ENCODE data around the gene RABGAP1L.
"Not testable (repeated sequence)": the region's sequence is repeated elsewhere in the genome, so short reads cannot be mapped to it uniquely, and the experiment has no call there.

RABGAP1L gene

DNA sequence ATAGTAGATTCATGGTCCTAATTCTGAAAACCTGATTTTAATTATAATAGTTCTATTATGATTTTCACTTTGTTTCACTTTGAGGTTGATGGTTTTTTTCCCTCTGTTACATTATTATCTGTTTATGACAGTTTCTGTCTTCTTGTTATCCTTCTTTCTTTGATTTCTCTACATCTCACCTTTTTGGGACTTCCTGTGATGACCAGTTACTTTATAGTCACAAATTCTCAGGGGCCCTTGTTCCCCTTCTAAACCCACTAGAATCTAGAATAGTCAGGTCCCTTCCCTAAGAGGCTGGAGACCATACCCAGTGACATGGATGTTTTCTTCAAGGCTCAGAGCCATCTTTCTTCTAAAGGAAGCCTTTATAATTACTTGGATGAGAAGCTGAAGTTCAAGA lies 526.9 kb downstream of the RABGAP1L start:
- no peak for DNase-seq

DNA sequence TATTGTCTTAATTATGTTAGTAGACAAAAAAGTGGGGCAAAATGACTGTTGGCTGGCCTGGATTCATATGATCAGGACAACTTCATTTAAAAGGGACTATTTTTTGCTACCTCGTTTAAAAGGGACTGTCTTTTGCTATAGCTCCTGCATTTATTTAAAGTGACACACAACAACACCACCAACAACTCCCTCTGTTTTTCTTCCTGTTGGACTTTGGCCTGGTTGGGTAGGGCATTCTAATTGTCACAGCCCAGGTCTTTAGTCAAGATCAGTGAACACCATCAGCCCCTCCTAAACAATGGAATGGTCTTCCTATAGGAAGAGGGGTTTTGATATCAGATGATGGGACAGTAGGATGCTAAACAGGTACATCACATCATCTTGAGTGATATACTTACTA lies 530.2 kb downstream of the RABGAP1L start:
- DNase-seq: no peak

DNA sequence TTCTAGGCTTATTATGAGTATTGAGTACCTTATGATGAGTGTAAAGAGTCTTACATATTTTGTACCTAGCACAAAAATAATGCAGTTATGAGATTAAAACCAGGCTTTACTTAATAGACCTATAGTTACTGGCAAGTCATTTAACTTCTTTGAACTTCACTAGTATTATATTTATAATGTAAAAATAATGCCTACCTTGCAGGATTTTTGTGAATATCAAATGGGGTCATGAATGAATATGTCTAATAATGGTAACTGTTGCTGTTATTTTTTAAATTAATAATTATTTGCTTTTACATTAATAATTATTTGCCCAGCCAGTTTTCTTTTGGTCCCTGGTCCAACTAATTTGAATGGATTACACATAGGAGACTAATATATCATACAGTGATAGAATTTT lies 530.9 kb downstream of the RABGAP1L start:
- no peak for DNase-seq

- no peak for DNase-seq
These were observed 533.0 kb downstream of the RABGAP1L start for GRCh38 chr1:174692313-174692712.

DNA sequence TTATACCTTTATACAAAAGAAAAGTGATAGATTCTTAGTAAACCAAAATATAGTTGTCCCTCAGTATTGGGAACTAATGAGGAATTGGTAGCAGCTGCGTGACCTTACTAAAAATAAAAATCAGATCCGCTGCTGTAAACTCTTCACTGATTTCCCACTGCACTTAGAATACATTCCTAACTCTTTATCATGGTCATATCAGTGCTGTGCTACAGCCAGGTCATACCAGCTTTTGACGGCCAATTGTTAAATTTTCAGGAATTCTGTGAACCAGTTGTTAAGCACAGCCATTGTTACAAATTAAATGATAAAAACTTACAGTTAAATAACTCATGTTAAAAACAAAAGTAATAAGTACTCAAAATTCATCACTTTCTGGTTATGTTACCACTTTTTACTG lies 533.8 kb downstream of the RABGAP1L start:
- DNase-seq: no peak

DNA sequence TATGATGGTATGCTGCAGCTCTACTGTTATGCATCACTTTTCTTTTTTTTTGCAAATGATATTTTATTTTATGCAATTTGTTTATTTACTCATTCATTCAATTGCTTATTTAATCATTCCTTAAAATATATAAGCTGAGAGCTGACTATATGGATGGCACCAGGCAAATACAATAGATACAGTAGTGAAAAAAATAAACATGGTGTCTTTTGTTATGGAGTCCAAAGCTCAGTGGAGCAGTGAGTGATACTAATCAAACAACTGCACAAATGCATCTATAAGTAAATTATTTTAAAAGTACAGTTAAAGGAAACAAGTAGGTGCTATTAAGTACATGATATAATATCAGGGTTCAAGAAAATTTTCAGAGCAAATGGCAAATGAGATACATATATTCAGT lies 534.2 kb downstream of the RABGAP1L start:
- DNase-seq: not testable (repeated sequence)

- no peak for DNase-seq
These were observed 536.9 kb downstream of the RABGAP1L start for GRCh38 chr1:174696026-174696821.

DNA sequence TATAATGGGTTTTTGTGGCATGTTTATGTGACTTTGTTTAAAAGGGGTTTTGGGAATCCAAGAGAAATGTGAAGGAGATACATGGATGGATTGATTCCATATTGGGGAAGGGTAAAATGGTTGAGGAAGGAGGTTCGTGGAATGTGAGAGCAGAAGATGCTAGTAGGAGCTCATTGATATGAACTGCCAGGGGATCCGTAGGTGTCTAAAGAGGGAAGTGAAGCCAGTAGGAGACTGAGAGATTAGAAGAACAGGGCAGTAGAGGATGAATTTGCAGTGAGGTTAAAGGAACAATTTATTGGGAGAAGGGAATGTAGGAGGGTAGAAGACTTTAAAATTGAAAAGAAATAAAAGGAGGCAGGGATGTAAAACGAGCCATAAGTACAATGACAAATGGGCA lies 541.0 kb downstream of the RABGAP1L start:
- no peak for DNase-seq

DNA sequence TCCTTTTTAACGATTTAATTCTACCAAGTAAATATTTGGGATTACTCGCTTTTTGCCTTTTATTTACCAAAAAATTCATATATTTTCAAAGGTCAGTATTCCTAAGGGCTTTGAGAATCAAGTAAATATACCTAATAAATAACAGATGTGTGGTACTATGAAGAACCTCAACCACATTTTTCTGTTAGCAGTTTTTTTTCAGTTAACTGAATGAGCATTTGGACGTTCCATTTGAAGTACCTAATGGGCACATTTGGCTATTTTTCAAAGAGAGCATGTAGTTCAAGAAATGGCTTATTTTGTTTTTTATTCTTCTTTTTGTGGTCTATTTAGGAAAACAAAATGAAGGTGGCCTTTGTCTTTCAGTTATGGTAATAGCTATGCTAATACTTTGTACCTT lies 541.5 kb downstream of the RABGAP1L start:
- no peak for DNase-seq

DNA sequence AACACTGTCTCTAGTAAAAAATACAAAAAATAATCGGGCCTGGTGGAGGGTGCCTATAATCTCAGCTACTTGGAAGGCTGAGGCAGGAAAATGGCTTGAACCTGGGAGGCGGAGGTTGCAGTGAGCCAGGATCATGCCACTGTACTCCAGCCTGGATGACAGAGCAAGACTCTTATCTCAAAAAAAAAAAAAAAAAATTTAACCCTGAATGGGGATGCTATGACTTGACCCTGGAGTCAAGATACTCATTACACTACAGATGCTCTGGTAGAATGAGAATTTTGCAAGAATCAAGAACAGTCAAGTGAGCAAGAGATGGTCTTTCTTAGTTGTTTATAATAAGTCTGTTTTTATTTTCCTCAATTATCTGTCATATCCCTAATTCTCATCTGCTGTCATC lies 542.2 kb downstream of the RABGAP1L start:
- DNase-seq: no peak

DNA sequence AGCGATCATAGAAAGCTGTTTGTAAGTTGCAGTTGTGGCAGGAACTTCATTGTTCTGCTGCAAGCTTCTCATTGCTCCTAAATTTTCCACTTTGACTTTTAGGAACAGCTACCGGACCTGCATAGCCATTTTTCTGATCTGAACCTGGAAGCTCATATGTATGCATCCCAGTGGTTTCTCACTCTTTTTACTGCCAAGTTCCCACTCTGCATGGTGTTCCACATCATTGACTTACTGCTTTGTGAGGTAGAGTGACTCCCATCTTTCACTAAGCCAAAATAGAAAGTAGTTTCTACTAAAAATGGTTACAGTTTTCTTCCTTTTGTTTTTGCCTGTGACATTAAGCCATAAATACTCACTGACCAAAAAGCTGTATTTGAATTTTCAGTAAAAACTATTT lies 542.7 kb downstream of the RABGAP1L start:
- DNase-seq: no peak

- DNase-seq: no peak
These were observed 544.0 kb downstream of the RABGAP1L start for GRCh38 chr1:174703309-174703708.

DNA sequence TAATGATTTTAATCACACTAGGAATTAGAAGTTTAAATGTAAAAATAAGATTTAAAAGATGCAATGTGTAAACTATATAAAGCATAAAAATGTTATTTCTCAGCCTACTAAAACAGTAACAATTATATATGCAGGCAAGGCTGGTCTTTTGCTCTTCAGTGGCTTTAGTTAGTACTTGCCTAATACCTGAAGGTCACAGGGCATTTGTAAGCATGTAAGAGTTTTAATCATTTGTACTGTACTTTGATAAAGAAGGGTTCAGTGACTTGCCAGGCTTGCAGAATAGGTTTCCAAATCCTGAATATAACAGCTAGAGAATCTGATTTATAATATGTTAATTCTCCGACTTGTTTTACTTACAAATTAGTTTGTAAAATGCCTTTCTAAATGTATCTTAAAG lies 545.0 kb downstream of the RABGAP1L start:
- no peak for DNase-seq

GRCh38 chr1:174710868-174711845 lies 551.8 kb downstream of the RABGAP1L start:
- DNase-seq: no peak

DNA sequence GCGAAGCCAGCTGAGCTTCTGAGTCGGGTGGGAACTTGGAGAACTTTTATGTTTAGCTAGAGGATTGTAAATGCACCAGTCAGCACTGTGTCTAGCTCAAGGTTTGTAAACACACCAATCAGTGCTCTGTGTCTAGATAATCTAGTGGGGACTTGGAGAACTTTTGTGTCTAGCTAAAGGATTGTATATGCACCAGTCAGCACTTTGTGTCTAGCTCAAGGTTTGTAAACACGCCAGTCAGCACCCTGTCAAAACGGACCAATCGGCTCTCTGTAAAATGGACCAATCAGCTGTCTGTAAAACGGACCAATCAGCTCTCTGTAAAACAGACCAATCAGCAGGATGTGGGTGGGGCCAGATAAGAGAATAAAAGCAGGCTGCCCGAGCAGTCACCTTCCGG lies 552.5 kb downstream of the RABGAP1L start:
- not testable (repeated sequence) for DNase-seq

- no peak for DNase-seq
These were observed 553.2 kb downstream of the RABGAP1L start for GRCh38 chr1:174712541-174712940.

- DNase-seq: no peak
These were observed 554.5 kb downstream of the RABGAP1L start for GRCh38 chr1:174713796-174714195.

DNA sequence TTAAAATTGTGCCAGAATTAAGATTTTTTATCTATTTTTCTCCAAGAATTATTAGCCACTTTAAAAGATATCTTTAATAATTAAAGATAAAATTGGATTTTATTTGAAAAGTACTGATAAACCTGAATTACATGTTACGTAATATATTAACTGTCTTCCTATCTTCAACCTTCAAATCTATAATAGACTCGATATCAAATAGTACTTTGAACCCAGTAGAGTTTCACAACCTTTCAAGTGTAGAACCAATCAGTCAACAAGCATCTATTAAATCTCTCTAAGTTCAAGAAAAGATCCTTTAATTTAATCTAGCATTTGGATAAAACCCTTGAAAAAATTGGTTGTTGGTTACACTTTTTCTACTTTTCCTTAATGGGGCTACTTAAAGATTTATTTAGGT lies 559.9 kb downstream of the RABGAP1L start:
- DNase-seq: no peak

- no peak for DNase-seq
These were observed 561.3 kb downstream of the RABGAP1L start for GRCh38 chr1:174720618-174721017.

- no peak for DNase-seq
These were observed 561.9 kb downstream of the RABGAP1L start for GRCh38 chr1:174721246-174721645.

DNA sequence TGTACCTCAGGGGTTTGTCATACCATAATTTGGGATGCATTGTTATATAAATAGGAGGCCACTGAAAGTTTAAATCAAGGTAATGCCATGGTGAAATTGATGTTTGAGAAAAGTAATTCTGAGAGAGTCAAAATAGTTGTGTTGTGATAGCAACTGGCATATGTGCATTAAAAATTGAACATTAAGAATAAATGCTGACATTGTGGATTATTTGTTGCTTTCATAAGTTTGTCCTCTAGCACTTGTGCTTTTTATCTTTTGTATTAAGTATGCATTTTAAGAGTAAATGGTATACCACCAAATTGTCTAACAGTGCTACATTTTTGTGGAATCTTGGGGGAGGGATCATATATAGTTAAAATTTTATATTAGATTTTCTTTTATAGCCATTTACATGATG lies 564.5 kb downstream of the RABGAP1L start:
- DNase-seq: no peak

- no peak for DNase-seq
These were observed 564.9 kb downstream of the RABGAP1L start for GRCh38 chr1:174724219-174724618.

- DNase-seq: peak; percentile 28
These were observed 567.0 kb downstream of the RABGAP1L start for GRCh38 chr1:174726167-174726879.
